GM21825 (cell line): ENCODE data around the gene RPS10.
A peak's percentile ranks its signal among the peaks of the same experiment; 100 is the strongest.
"Not testable (repeated sequence)": the region's sequence is repeated elsewhere in the genome, so short reads cannot be mapped to it uniquely, and the experiment has no call there.

Source experiments
- ATAC-seq: cut with Tn5 transposase; IDR thresholded peaks from one replicate; pipeline ENCODE4 v1.9.1; 2021; ENCODE audit warnings: mild to moderate bottlenecking, moderate library complexity; ENCODE audit not compliant: unreplicated experiment

The RPS10 gene

GRCh38 chr6:34393966-34394305 lies 31.9 kb downstream of the RPS10 start:
- ATAC-seq: no peak

GRCh38 chr6:34393191-34393965 lies 32.5 kb downstream of the RPS10 start:
- no peak for ATAC-seq

GRCh38 chr6:34392497-34393190 lies 33.2 kb downstream of the RPS10 start, which contains the start of gene NUDT3:
Gene NUDT3, minus strand, starts transcription at chr6:34392669. Its CDS starts 307 bp downstream, at chr6:34392362.
- peak; percentile 80 for ATAC-seq

- ATAC-seq: peak; percentile 23
These were observed 33.9 kb downstream of the RPS10 start for GRCh38 chr6:34391786-34392496.

- no peak for ATAC-seq
These were observed 34.4 kb downstream of the RPS10 start for GRCh38 chr6:34391473-34391785.

- no peak for ATAC-seq
These were observed 35.1 kb downstream of the RPS10 start for GRCh38 chr6:34390531-34391472.

- no peak for ATAC-seq
These were observed 36.8 kb downstream of the RPS10 start for GRCh38 chr6:34389034-34389433.

GRCh38 chr6:34388421-34388820 lies 37.4 kb downstream of the RPS10 start:
- no peak for ATAC-seq

GRCh38 chr6:34386316-34387137 lies 39.3 kb downstream of the RPS10 start:
- ATAC-seq: no peak

GRCh38 chr6:34385793-34386195 lies 40.1 kb downstream of the RPS10 start:
- no peak for ATAC-seq

- no peak for ATAC-seq
These were observed 41.3 kb downstream of the RPS10 start for GRCh38 chr6:34384321-34385153.

GRCh38 chr6:34383656-34384320 lies 42.1 kb downstream of the RPS10 start:
- no peak for ATAC-seq

GRCh38 chr6:34383161-34383631 lies 42.7 kb downstream of the RPS10 start:
- no peak for ATAC-seq

GRCh38 chr6:34381081-34381480 lies 44.8 kb downstream of the RPS10 start:
- ATAC-seq: no peak

- ATAC-seq: no peak
These were observed 47.4 kb downstream of the RPS10 start for GRCh38 chr6:34378470-34378869.

GRCh38 chr6:34377984-34378383 lies 47.9 kb downstream of the RPS10 start:
- no peak for ATAC-seq

- ATAC-seq: not testable (repeated sequence)
These were observed 48.3 kb downstream of the RPS10 start for GRCh38 chr6:34377571-34377970.

- no peak for ATAC-seq
These were observed 50.0 kb downstream of the RPS10 start for GRCh38 chr6:34375833-34376232.
